ENCODE measurements around the gene SEMA3C.

SEMA3C gene

DNA sequence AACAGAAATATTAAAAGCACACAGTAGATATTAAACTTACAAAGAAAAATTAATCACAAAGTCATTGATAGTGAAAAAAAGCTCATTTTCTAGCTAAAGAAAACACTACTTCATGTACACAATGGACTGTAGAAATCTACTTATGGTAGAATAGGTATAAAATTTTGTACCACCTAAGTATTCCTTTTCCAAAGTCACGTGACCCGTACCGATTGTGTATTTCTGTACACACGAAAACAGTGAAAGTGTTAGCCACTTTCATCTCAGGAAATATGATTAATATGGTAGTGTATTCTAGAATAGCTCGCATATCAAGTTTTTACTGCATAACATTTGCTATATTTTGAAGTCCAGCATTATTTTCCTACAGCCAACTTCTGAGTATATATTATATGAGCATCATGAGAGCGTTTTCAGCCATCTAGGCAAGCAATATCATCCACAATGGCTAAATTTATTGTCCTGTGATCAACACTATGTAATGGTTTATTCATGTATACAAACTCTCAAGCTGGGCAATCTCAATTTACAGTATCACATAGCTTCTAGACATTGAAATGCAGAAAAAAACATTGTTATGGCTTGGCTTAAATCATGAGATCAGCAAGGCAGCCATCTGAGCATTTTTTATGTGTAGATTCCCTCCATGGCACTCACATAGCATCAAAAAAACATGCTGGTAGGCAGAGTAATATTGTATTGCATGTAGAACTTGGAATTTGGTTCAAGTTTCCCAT is 165.7 kb downstream of the SEMA3C start:
- no peak overlapping the region for H3K9ac ChIP-seq (ENCODE audit: low read depth in 1 of 2, low read length in 2 of 2)
- no peak overlapping the region for H3K27ac ChIP-seq (ENCODE audit: low read depth, low read length)
- H3K4me3 ChIP-seq (ENCODE audit: low read depth in 1 of 2, low read length in 2 of 2) = no peak overlapping the region
- H3K27me3 ChIP-seq (ENCODE audit: control insufficient read depth in 1 of 2, insufficient read depth in 2 of 2, low read length in 2 of 2) = no peaks in the 10 kb centered on the region
- H3K36me3 ChIP-seq (ENCODE audit: control insufficient read depth in 1 of 2, insufficient read depth in 2 of 2, low read length in 2 of 2) = peaks cover 0 to 2% of the 10 kb centered on the region in 2 donors
- H3K4me1 ChIP-seq (ENCODE audit: control insufficient read depth in 1 of 2, insufficient read depth in 2 of 2, low read length in 2 of 2) = no peaks in the 10 kb centered on the region
- H3K9me3 ChIP-seq (ENCODE audit: control insufficient read depth in 1 of 2, low read length in 2 of 2) = no peaks in the 10 kb centered on the region

DNA sequence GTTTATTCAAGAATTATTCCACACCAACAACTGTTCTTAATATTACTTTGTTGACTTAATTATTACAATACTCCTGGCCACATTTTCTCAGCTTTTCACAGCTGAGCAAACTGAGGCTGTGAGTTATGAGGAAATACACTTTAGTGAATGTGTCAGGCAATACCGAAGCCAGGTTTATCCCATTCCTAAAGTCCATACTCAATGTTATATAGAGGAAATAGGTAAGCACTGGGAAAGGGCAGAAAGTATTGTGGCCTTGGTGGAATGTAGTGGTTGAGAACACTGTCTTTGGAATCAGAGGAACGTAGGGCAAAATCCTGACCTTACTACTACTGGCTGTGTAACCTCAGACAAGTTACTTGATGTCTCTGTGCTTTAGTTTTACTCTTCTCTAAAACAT is 169.6 kb downstream of the SEMA3C start:
- Histone ChIP-seq H3K36me3 (ENCODE audit: control insufficient read depth in 1 of 2, insufficient read depth in 2 of 2, low read length in 2 of 2) (peaks cover 0 to 4% of the 10 kb centered on the region in 2 donors), H3K4me1 (ENCODE audit: control insufficient read depth in 1 of 2, insufficient read depth in 2 of 2, low read length in 2 of 2) (no peaks in the 10 kb centered on the region), H3K27ac (ENCODE audit: low read depth, low read length) (no peak overlapping the region), H3K4me3 (ENCODE audit: low read depth in 1 of 2, low read length in 2 of 2) (no peak overlapping the region), H3K27me3 (ENCODE audit: control insufficient read depth in 1 of 2, insufficient read depth in 2 of 2, low read length in 2 of 2) (no peaks in the 10 kb centered on the region), H3K9ac (ENCODE audit: low read depth in 1 of 2, low read length in 2 of 2) (no peak overlapping the region), H3K9me3 (ENCODE audit: control insufficient read depth in 1 of 2, low read length in 2 of 2) (no peaks in the 10 kb centered on the region)

DNA sequence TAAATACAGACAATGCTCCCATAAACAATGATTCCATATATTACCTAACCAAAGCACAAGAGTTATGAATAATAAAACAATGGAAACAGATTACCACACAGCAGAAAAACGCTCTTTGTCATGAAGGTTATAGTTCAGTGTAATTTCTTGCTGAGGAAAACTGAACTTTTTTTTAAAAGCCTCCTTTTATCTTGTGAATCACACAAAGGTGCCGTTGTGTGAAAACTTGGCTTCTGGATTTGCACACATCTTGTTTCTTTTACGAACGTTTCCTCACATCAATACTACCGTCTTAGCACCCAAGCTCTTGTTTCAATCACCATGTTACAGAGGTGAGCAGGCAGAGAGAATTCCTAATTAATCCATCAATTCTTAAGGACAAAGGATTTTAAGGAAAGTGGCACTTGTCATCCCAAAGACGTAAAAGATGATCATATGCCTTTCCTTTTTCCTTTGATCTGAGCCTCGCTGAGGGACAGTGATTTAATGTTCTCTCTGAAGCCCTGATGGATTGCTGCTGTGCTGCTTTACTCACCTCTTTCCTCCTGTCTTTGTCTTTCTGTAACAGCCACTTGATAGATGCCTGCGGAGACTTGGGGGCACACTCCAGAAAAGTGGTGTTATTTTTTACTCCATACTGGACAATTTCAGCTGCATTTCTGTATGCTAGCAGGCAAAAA is 170.3 kb downstream of the SEMA3C start:
- no peak overlapping the region for H3K4me3 ChIP-seq (ENCODE audit: low read depth in 1 of 2, low read length in 2 of 2)
- no peaks in the 10 kb centered on the region for H3K9me3 ChIP-seq (ENCODE audit: control insufficient read depth in 1 of 2, low read length in 2 of 2)
- no peak overlapping the region for H3K27ac ChIP-seq (ENCODE audit: low read depth, low read length)
- H3K9ac ChIP-seq (ENCODE audit: low read depth in 1 of 2, low read length in 2 of 2) = no peak overlapping the region
- no peaks in the 10 kb centered on the region for H3K27me3 ChIP-seq (ENCODE audit: control insufficient read depth in 1 of 2, insufficient read depth in 2 of 2, low read length in 2 of 2)
- no peaks in the 10 kb centered on the region for H3K4me1 ChIP-seq (ENCODE audit: control insufficient read depth in 1 of 2, insufficient read depth in 2 of 2, low read length in 2 of 2)
- H3K36me3 ChIP-seq (ENCODE audit: control insufficient read depth in 1 of 2, insufficient read depth in 2 of 2, low read length in 2 of 2) = peaks cover 0 to 4% of the 10 kb centered on the region in 2 donors

DNA sequence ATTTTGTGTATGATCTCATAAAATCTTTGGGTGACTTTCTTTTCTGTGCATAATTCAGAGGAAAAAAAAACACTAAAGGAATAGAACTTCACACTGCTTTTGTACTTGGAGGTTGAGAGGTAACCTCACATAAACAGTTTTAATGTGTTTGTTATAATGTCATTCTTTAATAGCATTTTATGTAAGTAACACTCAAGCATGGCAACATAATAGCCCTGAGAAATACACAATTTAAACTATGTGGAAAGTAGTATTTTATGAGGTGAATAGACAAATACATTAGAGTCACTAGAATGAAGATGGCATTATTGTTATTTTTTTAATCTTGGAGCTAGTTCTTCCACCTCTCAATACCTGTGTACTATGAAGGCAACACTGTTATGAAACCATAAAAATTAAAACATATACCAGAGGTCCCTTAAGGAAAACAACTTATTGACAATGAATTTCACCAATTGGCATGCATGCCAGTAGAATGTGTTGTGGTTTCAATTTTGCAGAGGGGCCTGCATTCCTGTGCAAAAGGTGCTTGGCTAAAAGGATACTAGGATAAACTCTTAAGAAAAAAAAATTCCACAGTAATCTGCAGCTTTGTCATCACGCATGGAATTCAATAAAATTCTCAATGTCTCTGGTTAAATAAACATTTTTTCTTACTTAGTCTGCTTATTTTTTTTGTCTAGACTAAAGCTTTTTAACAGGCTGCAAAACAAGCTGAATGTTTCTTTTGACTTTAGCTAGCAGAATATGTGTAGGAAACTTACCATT is 177.9 kb downstream of the SEMA3C start:
- no peaks in the 10 kb centered on the region for H3K4me1 ChIP-seq (ENCODE audit: control insufficient read depth in 1 of 2, insufficient read depth in 2 of 2, low read length in 2 of 2)
- H3K27ac ChIP-seq (ENCODE audit: low read depth, low read length) = no peak overlapping the region
- H3K9me3 ChIP-seq (ENCODE audit: control insufficient read depth in 1 of 2, low read length in 2 of 2) = no peaks in the 10 kb centered on the region
- H3K4me3 ChIP-seq (ENCODE audit: low read depth in 1 of 2, low read length in 2 of 2) = no peak overlapping the region
- H3K27me3 ChIP-seq (ENCODE audit: control insufficient read depth in 1 of 2, insufficient read depth in 2 of 2, low read length in 2 of 2) = no peaks in the 10 kb centered on the region
- H3K9ac ChIP-seq (ENCODE audit: low read depth in 1 of 2, low read length in 2 of 2) = no peak overlapping the region
- peaks cover 0 to 4% of the 10 kb centered on the region in 2 donors for H3K36me3 ChIP-seq (ENCODE audit: control insufficient read depth in 1 of 2, insufficient read depth in 2 of 2, low read length in 2 of 2)

DNA sequence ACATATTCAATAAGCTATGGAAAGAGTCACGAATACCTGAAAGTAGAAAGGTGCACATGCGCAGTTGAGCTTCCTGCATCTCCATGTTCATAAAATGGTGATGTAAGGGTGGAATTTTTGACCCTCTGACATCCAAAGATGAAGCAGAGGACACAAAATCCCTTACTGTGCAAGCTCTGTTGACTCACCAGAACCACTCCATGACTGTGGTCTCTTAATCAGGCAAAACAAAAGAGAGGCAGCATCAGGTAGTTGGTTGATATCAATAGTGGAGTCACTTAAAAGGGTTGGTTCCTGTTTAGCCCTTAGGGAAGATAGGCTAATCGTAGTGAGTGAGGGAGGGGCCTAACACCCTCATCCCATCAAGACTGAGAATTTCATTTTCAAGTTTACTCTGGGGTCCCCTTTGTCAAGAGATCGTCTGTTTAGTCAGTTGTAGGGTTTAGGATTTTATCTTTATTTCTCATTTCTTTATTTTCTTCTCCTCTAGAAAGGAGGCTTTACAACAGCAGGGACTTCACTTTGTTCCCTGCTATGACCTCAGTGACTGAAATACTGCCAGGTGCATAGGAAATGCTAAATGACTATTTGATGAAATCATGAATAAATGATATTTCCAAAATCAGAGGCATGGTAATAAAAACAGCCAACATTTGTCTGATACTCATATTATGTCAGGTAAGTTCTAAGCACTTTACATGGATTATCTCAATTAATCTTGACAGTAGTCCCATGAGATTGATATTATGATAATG is 182.3 kb downstream of the SEMA3C start:
- no peak overlapping the region for H3K4me3 ChIP-seq (ENCODE audit: low read depth in 1 of 2, low read length in 2 of 2)
- H3K27me3 ChIP-seq (ENCODE audit: control insufficient read depth in 1 of 2, insufficient read depth in 2 of 2, low read length in 2 of 2) = no peaks in the 10 kb centered on the region
- H3K9ac ChIP-seq (ENCODE audit: low read depth in 1 of 2, low read length in 2 of 2) = no peak overlapping the region
- H3K27ac ChIP-seq (ENCODE audit: low read depth, low read length) = no peak overlapping the region
- no peaks in the 10 kb centered on the region for H3K36me3 ChIP-seq (ENCODE audit: control insufficient read depth in 1 of 2, insufficient read depth in 2 of 2, low read length in 2 of 2)
- no peaks in the 10 kb centered on the region for H3K4me1 ChIP-seq (ENCODE audit: control insufficient read depth in 1 of 2, insufficient read depth in 2 of 2, low read length in 2 of 2)
- no peaks in the 10 kb centered on the region for H3K9me3 ChIP-seq (ENCODE audit: control insufficient read depth in 1 of 2, low read length in 2 of 2)

DNA sequence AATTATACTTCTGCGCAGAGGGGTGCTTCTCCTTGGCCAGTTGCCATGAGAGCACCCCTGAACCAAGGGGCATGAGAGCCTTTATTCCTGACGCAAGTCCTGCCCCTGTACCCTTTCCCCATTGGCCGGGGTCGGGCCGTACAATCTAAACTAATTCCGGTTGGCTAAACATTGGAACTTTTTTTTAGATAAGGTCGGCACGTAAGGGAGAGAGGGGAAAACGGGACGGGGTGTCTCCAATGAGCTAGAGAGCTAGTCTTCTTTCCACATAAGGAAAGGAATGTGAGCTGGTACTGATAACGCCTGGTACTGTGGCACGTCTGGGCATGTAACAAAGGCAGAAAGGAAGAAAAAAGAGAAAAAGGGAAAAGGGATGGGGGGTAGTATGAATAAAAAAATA is 183.5 kb downstream of the SEMA3C start:
- Histone ChIP-seq H3K9ac (ENCODE audit: low read depth in 1 of 2, low read length in 2 of 2) (no peak overlapping the region), H3K4me3 (ENCODE audit: low read depth in 1 of 2, low read length in 2 of 2) (no peak overlapping the region), H3K9me3 (ENCODE audit: control insufficient read depth in 1 of 2, low read length in 2 of 2) (no peaks in the 10 kb centered on the region), H3K27ac (ENCODE audit: low read depth, low read length) (no peak overlapping the region), H3K4me1 (ENCODE audit: control insufficient read depth in 1 of 2, insufficient read depth in 2 of 2, low read length in 2 of 2) (no peaks in the 10 kb centered on the region), H3K36me3 (ENCODE audit: control insufficient read depth in 1 of 2, insufficient read depth in 2 of 2, low read length in 2 of 2) (no peaks in the 10 kb centered on the region), H3K27me3 (ENCODE audit: control insufficient read depth in 1 of 2, insufficient read depth in 2 of 2, low read length in 2 of 2) (no peaks in the 10 kb centered on the region)

DNA sequence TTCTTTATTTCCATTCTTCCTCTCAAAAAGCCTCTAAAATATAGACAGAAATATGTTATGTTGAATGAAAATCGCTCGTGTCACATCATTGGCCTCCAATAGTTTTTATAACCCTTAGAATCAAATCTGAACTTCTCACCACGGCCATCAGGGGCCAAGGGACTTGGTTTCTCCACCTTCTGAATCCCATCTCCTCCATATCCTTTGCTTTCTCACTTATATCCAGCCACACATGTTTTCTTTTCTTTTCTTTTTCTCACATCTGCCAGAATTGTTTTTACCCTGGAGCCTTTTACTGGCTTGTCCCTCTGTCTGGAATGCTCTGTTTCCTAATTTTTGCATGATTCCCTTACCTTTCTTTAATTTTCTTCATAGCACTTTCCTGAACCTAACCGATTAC is 184.8 kb downstream of the SEMA3C start:
- H3K36me3 ChIP-seq (ENCODE audit: control insufficient read depth in 1 of 2, insufficient read depth in 2 of 2, low read length in 2 of 2) = no peaks in the 10 kb centered on the region
- H3K27me3 ChIP-seq (ENCODE audit: control insufficient read depth in 1 of 2, insufficient read depth in 2 of 2, low read length in 2 of 2) = no peaks in the 10 kb centered on the region
- no peak overlapping the region for H3K9ac ChIP-seq (ENCODE audit: low read depth in 1 of 2, low read length in 2 of 2)
- no peak overlapping the region for H3K27ac ChIP-seq (ENCODE audit: low read depth, low read length)
- no peaks in the 10 kb centered on the region for H3K9me3 ChIP-seq (ENCODE audit: control insufficient read depth in 1 of 2, low read length in 2 of 2)
- no peak overlapping the region for H3K4me3 ChIP-seq (ENCODE audit: low read depth in 1 of 2, low read length in 2 of 2)
- no peaks in the 10 kb centered on the region for H3K4me1 ChIP-seq (ENCODE audit: control insufficient read depth in 1 of 2, insufficient read depth in 2 of 2, low read length in 2 of 2)

DNA sequence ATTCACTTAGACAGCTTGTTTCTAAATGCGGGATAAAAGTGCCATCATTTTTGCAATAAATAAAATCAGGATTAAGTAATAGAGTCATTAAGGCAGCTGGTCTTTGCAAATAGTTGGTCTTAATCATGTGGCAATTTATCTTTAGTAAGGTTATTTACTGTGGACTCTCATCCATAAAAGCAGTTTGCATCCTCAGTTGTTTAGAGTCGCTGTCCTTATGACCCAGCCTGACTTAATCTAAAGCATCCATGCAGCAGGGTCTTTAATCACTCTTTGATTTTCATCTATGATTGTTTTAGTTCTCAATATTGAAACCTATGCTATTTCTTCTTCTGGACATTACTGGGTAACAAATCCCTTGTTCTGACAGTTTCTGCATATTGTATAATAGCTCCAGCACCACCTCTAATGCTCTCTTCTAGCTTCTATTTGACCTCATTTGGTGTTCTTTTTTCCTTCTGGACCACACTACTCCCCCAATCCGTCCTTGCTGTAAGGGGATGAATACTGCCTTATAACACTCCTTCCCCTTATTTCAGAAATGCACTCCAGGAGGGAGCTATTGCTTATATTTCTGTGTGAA is 185.4 kb downstream of the SEMA3C start:
- no peaks in the 10 kb centered on the region for H3K4me1 ChIP-seq (ENCODE audit: control insufficient read depth in 1 of 2, insufficient read depth in 2 of 2, low read length in 2 of 2)
- H3K27me3 ChIP-seq (ENCODE audit: control insufficient read depth in 1 of 2, insufficient read depth in 2 of 2, low read length in 2 of 2) = no peaks in the 10 kb centered on the region
- H3K9me3 ChIP-seq (ENCODE audit: control insufficient read depth in 1 of 2, low read length in 2 of 2) = no peaks in the 10 kb centered on the region
- H3K9ac ChIP-seq (ENCODE audit: low read depth in 1 of 2, low read length in 2 of 2) = no peak overlapping the region
- H3K4me3 ChIP-seq (ENCODE audit: low read depth in 1 of 2, low read length in 2 of 2) = no peak overlapping the region
- no peaks in the 10 kb centered on the region for H3K36me3 ChIP-seq (ENCODE audit: control insufficient read depth in 1 of 2, insufficient read depth in 2 of 2, low read length in 2 of 2)
- H3K27ac ChIP-seq (ENCODE audit: low read depth, low read length) = no peak overlapping the region

DNA sequence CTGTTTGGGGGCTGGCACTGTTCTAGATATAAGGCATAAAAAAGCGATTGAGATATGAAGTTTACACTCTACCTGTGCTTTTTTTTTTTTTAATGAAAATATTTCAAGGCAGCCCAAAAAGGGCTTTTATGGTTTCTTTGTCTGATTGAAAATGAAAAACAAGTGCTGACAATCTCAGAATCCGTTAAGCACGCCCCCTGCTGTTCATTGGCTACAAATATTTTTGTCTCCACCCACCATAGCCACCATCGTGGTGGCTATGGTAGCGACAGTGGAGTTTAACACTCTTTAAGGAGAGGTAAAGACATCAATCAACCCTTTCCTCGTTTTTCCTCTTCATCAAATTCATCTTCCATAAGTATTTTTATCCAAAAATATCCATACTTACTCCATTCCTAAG is 186.2 kb downstream of the SEMA3C start:
- H3K4me1 ChIP-seq (ENCODE audit: control insufficient read depth in 1 of 2, insufficient read depth in 2 of 2, low read length in 2 of 2) = no peaks in the 10 kb centered on the region
- H3K9ac ChIP-seq (ENCODE audit: low read depth in 1 of 2, low read length in 2 of 2) = no peak overlapping the region

More for the DNA sequence above, 186.2 kb downstream of the SEMA3C start:
- H3K9me3 ChIP-seq (ENCODE audit: control insufficient read depth in 1 of 2, low read length in 2 of 2) = no peaks in the 10 kb centered on the region
- H3K36me3 ChIP-seq (ENCODE audit: control insufficient read depth in 1 of 2, insufficient read depth in 2 of 2, low read length in 2 of 2) = no peaks in the 10 kb centered on the region
- H3K4me3 ChIP-seq (ENCODE audit: low read depth in 1 of 2, low read length in 2 of 2) = no peak overlapping the region
- H3K27me3 ChIP-seq (ENCODE audit: control insufficient read depth in 1 of 2, insufficient read depth in 2 of 2, low read length in 2 of 2) = no peaks in the 10 kb centered on the region
- no peak overlapping the region for H3K27ac ChIP-seq (ENCODE audit: low read depth, low read length)
